ENCODE results near the gene SLC39A11.

DNA sequence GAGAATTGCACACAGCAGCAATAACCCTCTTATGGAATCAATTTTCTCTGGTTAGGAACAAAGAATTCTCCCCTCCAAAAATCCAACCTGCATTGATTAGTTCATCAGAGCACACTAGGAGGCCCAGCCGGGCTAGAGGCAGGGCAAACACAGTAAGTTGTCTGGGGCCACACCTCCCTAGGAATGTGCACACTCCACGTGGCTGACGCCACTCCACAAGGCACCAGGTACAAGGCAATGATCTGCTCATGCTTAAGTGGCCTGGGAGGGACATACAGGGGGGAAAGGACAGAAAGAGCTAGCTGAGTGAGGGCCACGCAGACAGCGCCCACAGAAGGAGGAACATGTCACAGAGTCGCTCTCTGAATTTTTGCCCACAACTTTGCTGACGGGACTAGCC is 107.6 kb downstream of the SLC39A11 start:
- TF ChIP-seq EZH2phosphoT487 (IDR thresholded peaks at IDR 0.05; ENCODE audit: insufficient read depth, low read depth): no peak
- TF ChIP-seq EZH2 (IDR thresholded peaks at IDR 0.05; ENCODE audit: insufficient read depth, poor library complexity, severe bottlenecking): no peak

Measured in GM23248 (cell line).